K562 (cell line): ENCODE measurements around the gene KLHL33. TPM values are rescaled to one million over a fixed set of nuclear protein-coding genes. Genes with fewer than 3 reads are reported as not detected.
A peak's percentile ranks its signal among the peaks of the same experiment; 100 is the strongest.

Source experiments
- CBX3 ChIP-seq, 2 experiments: IDR thresholded peaks; 1 replicate in 1 of 2; 2 replicates in 1 of 2; pipeline ENCODE4 v1.6.1; 2012; ENCODE audit warnings: inconsistent platforms in 2 of 2, low read length in 2 of 2, borderline replicate concordance in 1 of 2, control low read depth in 1 of 2
- E2F4 ChIP-seq: sonication (generic); formaldehyde crosslinking; IDR thresholded peaks from 2 replicates; pipeline ENCODE4 v1.8.0; 2022; ENCODE audit warnings: mild to moderate bottlenecking, low read depth, missing genetic modification reagents
- EZH2 ChIP-seq: IDR thresholded peaks from 2 replicates; pipeline ENCODE4 v1.6.1; 2012; ENCODE audit warnings: low read depth, mild to moderate bottlenecking, inconsistent platforms, low read length, borderline replicate concordance
- HEY1 ChIP-seq: fragments of 250-450 bp; sonication (Bioruptor Pico); IDR thresholded peaks from 2 replicates; pipeline ENCODE4 v1.5.0; 2020; ENCODE audit warnings: mild to moderate bottlenecking, moderate library complexity, borderline replicate concordance
- MIER1 ChIP-seq: fragments of 450-650 bp; IDR thresholded peaks from 2 replicates; pipeline ENCODE4 v1.6.1; 2016; ENCODE audit warnings: antibody characterized with exemption, mild to moderate bottlenecking, low read depth
- SRSF7 ChIP-seq: fragments of 200-400 bp; formaldehyde crosslinking; optimal IDR thresholded peaks from 2 replicates; pipeline ENCODE3; 2017; ENCODE audit warnings: mild to moderate bottlenecking, low read depth, low read length
- SRSF9 ChIP-seq: fragments of 200-400 bp; formaldehyde crosslinking; IDR thresholded peaks from 2 replicates; pipeline ENCODE4 v1.6.1; 2017; ENCODE audit warnings: low read depth, low read length, borderline replicate concordance
- XRCC3 ChIP-seq: fragments of 450-650 bp; IDR thresholded peaks from 2 replicates; pipeline ENCODE4 v1.6.1; 2017; ENCODE audit warnings: mild to moderate bottlenecking, moderate library complexity
- ZBTB1 ChIP-seq: sonication (generic); formaldehyde crosslinking; IDR thresholded peaks from 2 replicates; pipeline ENCODE4 v1.8.1; 2023; ENCODE audit warnings: missing genetic modification reagents, low read depth, mild to moderate bottlenecking, borderline replicate concordance
- ZBTB40 ChIP-seq, 2 experiments: fragments of 450-650 bp in 1 of 2; sonication (generic) in 1 of 2; formaldehyde crosslinking in 1 of 2; IDR thresholded peaks; 2 replicates each; pipeline versions ENCODE4 v1.7.1 to v1.9.0; 2016 to 2022; ENCODE audit warnings: inconsistent platforms in 1 of 2, mild to moderate bottlenecking in 1 of 2, missing genetic modification reagents in 1 of 2
- ZFX ChIP-seq: sonication (generic); formaldehyde crosslinking; IDR thresholded peaks from 2 replicates; pipeline ENCODE4 v1.8.0; 2022; ENCODE audit warnings: mild to moderate bottlenecking, missing genetic modification reagents, moderate library complexity
- ZNF830 ChIP-seq: fragments of 250-450 bp; sonication (Bioruptor Pico); IDR thresholded peaks from 2 replicates; pipeline ENCODE4 v1.5.0; 2021; ENCODE audit warnings: mild to moderate bottlenecking
- polyA plus RNA-seq, 8 experiments: library from polyadenylated mRNA; depleted of rRNA in 4 of 8; stranded (reverse) in 5 of 8; unstranded in 3 of 8; fragments of >200 nt; fragmentation: Nextera tagmentation in 2 of 8; fragmentation: Illumina TruSeq in 1 of 8; extraction: Ambion mirVana in 2 of 8; extraction: Trizol in 1 of 8; gene quantifications; 2 replicates each; pipeline versions ENCODE4 v1.2.1 to v1.2.3, GENCODE V29; 2011 to 2014; ENCODE audit warnings: inconsistent platforms in 1 of 8, missing spikeins in 1 of 8
- total RNA-seq, 7 experiments: library from RNA; depleted of rRNA in 6 of 7; stranded (reverse); fragments of >200 nt in 6 of 7; fragmentation: Illumina TruSeq in 2 of 7; extraction: Trizol in 2 of 7; gene quantifications; 2 replicates each; pipeline versions ENCODE4 v1.2.1 to v1.2.3, GENCODE V29; 2011 to 2021; ENCODE audit warnings: low replicate concordance in 1 of 7
- TF ChIP-seq, protein P1 (sequence below): fragments of 250-450 bp; sonication (Bioruptor Pico); IDR thresholded peaks from 2 replicates; pipeline ENCODE4 v1.4.0; 2020; ENCODE audit warnings: mild to moderate bottlenecking

Gene KLHL33
- total and polyA plus RNA-seq, 9 of the 15 experiments (the other 6 are each of a cell fraction or from before 2014, with no cell fraction given) = 0.04 to 0.27 (median 0.13) TPM; not detected in 6

DNA sequence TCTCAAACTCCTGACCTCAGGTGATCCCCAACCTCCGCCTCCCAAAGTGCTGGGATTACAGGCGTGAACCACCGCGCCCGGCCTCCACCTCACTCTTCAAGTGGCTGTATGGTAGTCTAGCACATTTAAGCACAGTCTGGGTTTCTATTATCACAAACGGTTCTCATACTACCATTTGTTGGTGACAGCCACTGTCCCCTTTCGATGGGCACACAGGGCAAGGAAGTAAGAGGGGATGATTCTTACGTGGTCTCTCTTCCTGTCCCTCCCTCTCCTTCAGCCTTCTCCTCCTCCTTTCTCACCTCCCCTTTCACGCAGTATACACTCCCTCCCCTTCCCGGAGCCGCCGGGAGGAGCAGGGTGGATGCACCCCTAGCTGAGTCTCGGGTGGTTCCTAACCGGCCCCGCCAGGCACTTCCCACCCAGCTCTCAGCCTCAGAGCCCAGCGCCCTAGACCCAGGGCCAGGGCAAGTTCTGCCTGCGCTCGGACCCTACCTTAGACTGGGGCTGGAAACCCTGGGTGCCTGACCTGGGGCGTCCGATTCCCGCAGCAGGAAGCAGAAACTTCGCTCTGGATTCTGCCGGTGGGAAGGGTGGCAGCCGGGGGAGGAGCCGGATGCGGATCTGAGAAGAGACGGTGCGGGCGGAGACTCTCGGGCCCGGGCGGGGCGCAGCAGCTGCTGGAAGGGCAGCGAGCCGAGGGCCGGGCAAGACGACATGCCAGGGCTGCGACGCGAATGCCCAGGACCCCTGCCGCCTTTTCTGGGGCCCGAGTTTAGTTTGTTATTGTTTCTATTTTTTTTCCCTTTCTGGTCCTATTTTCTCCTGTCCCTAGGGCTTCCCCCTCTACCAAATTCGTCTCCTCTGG, 22.9 kb downstream of the KLHL33 start, which contains the start of gene TEP1 (continued):
- TF ChIP-seq ZBTB40 (IDR thresholded peaks at IDR 0.05) (peak; percentile 77), ZBTB40 (CRISPR knock-in tag; IDR thresholded peaks at IDR 0.05) (no peak), ZFX (CRISPR knock-in tag) (peak; percentile 36; the same call in 1 of the 2 replicates), EZH2 (no peak), XRCC3 (no peak), SRSF7 (no peak), ZNF830 (CRISPR knock-in tag) (no peak), E2F4 (no peak), HEY1 (CRISPR knock-in tag) (no peak), ZBTB1 (CRISPR knock-in tag) (no peak), CBX3 (IDR thresholded peaks at IDR 0.05; ENCODE audit: borderline replicate concordance in 1 of 2, low read length in 2 of 2) (no peak), SRSF9 (no peak), MIER1 (no peak)
- TF ChIP-seq, protein P1, sequence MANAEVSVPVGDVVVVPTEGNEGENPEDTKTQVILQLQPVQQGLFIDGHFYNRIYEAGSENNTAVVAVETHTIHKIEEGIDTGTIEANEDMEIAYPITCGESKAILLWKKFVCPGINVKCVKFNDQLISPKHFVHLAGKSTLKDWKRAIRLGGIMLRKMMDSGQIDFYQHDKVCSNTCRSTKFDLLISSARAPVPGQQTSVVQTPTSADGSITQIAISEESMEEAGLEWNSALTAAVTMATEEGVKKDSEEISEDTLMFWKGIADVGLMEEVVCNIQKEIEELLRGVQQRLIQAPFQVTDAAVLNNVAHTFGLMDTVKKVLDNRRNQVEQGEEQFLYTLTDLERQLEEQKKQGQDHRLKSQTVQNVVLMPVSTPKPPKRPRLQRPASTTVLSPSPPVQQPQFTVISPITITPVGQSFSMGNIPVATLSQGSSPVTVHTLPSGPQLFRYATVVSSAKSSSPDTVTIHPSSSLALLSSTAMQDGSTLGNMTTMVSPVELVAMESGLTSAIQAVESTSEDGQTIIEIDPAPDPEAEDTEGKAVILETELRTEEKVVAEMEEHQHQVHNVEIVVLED (CRISPR knock-in tag) = no peak
